Osteocyte (in vitro differentiated cells): Measurements from ENCODE around the gene C11orf42. TPM values are rescaled to one million over a fixed set of nuclear protein-coding genes. Genes with fewer than 3 reads are reported as not detected.
A peak's percentile ranks its signal among the peaks of the same experiment; 100 is the strongest.

Experiments
- DNase-seq: peaks from one replicate; pipeline ENCODE4 v3.0.0; 2021; ENCODE audit warnings: mixed read lengths; ENCODE audit not compliant: unreplicated experiment; ENCODE audit errors: extremely low spot score
- H3K27ac Mint-ChIP-seq: one replicate; pipeline ENCODE4 v1.8.0; 2021; ENCODE audit warnings: mild to moderate bottlenecking, mixed read lengths; ENCODE audit not compliant: unreplicated experiment
- H3K27me3 Mint-ChIP-seq: one replicate; pipeline ENCODE4 v1.8.0; 2021; ENCODE audit warnings: mixed read lengths; ENCODE audit not compliant: unreplicated experiment
- H3K36me3 Mint-ChIP-seq: one replicate; pipeline ENCODE4 v1.8.0; 2021; ENCODE audit warnings: mixed read lengths; ENCODE audit not compliant: unreplicated experiment
- H3K4me1 Mint-ChIP-seq: one replicate; pipeline ENCODE4 v1.8.0; 2021; ENCODE audit warnings: mixed read lengths; ENCODE audit not compliant: unreplicated experiment
- H3K4me3 Mint-ChIP-seq: one replicate; pipeline ENCODE4 v1.8.0; 2021; ENCODE audit warnings: mild to moderate bottlenecking, moderate library complexity, mixed read lengths; ENCODE audit not compliant: unreplicated experiment
- H3K9me3 Mint-ChIP-seq: one replicate; pipeline ENCODE4 v1.8.0; 2021; ENCODE audit warnings: mixed read lengths; ENCODE audit not compliant: unreplicated experiment
- total RNA-seq: library from RNA; stranded (reverse); gene quantifications from 2 replicates; pipeline ENCODE4 v1.2.1, GENCODE V29; 2021
- TF ChIP-seq, protein P1 (sequence below): fragments of 200-600 bp; sonication (generic); IDR thresholded peaks from 2 replicates; pipeline ENCODE4 v1.5.0; 2021; ENCODE audit warnings: antibody characterized with exemption, mild to moderate bottlenecking, moderate library complexity

Gene C11orf42
- total RNA-seq, 1 donor from 2014 or later, result not detected

GRCh38 chr11:6251120-6251733 lies 45.9 kb downstream of the C11orf42 start:
- TF ChIP-seq, protein P1, sequence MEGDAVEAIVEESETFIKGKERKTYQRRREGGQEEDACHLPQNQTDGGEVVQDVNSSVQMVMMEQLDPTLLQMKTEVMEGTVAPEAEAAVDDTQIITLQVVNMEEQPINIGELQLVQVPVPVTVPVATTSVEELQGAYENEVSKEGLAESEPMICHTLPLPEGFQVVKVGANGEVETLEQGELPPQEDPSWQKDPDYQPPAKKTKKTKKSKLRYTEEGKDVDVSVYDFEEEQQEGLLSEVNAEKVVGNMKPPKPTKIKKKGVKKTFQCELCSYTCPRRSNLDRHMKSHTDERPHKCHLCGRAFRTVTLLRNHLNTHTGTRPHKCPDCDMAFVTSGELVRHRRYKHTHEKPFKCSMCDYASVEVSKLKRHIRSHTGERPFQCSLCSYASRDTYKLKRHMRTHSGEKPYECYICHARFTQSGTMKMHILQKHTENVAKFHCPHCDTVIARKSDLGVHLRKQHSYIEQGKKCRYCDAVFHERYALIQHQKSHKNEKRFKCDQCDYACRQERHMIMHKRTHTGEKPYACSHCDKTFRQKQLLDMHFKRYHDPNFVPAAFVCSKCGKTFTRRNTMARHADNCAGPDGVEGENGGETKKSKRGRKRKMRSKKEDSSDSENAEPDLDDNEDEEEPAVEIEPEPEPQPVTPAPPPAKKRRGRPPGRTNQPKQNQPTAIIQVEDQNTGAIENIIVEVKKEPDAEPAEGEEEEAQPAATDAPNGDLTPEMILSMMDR, result peak; percentile 88
- Mint-ChIP-seq H3K4me1 (no peaks in the 10 kb centered on the region), H3K36me3 (no peaks in the 10 kb centered on the region), H3K27me3 (peaks cover 22% of the 10 kb centered on the region), H3K27ac (no peak overlapping the region), H3K4me3 (no peak overlapping the region), H3K9me3 (no peaks in the 10 kb centered on the region)
- no peak for DNase-seq

- no peaks in the 10 kb centered on the region for H3K9me3 Mint-ChIP-seq
- TF ChIP-seq, protein P1, result no peak
- H3K27me3 Mint-ChIP-seq, result peaks cover 20% of the 10 kb centered on the region
- no peaks in the 10 kb centered on the region for H3K36me3 Mint-ChIP-seq
- H3K4me1 Mint-ChIP-seq, result no peaks in the 10 kb centered on the region
- no peak overlapping the region for H3K4me3 Mint-ChIP-seq
- DNase-seq, result no peak
- no peak overlapping the region for H3K27ac Mint-ChIP-seq
Observed at GRCh38 chr11:6251990-6252473, 46.7 kb downstream of the C11orf42 start.

DNA sequence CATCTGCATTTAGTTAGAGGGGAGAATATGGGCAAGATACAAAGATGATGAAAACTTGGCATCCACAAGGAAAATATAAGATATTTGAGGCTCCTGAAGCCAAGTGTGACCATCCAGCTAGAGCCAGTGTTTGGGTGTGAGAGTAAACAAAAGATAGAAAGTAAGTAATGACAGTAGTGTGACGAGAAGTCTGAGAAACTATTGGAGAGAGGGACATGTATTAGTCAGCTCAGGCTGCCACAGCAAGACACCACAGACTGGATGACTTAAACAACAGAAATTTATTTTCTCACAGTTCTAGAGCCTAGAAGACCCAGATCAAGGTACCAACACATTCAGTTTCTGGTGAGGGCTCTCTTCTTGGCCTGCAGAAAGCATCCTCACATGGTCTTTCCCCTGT lies 47.8 kb downstream of the C11orf42 start:
- Mint-ChIP-seq H3K36me3 (no peaks in the 10 kb centered on the region), H3K27me3 (peaks cover 8% of the 10 kb centered on the region), H3K9me3 (no peaks in the 10 kb centered on the region), H3K27ac (no peak overlapping the region), H3K4me3 (no peak overlapping the region), H3K4me1 (no peaks in the 10 kb centered on the region)
- DNase-seq, result no peak
- TF ChIP-seq, protein P1, result no peak

DNA sequence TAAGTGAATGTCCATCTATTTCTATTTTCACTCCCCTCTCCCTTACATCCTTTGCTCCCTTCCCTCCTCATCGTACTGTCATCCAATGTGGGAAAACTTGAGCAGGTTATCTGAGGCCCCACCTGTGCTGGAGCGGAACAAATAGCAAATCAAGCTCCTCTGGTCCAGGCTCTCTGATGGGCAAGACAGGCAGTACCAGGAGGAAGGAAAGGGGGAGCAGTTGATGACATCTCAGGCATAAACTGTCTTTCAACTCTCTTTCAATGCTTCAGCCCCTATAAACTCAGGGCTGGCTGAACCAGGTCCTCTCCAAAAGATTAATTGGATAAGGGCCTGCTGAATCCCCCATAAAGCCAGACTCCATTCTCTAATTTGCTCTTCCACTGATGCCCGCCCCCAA lies 52.8 kb downstream of the C11orf42 start:
- DNase-seq, result no peak
- Mint-ChIP-seq H3K4me1 (peaks cover 10% of the 10 kb centered on the region), H3K9me3 (no peaks in the 10 kb centered on the region), H3K27ac (no peak overlapping the region), H3K27me3 (no peaks in the 10 kb centered on the region), H3K36me3 (no peaks in the 10 kb centered on the region), H3K4me3 (no peak overlapping the region)
- TF ChIP-seq, protein P1, result no peak

DNA sequence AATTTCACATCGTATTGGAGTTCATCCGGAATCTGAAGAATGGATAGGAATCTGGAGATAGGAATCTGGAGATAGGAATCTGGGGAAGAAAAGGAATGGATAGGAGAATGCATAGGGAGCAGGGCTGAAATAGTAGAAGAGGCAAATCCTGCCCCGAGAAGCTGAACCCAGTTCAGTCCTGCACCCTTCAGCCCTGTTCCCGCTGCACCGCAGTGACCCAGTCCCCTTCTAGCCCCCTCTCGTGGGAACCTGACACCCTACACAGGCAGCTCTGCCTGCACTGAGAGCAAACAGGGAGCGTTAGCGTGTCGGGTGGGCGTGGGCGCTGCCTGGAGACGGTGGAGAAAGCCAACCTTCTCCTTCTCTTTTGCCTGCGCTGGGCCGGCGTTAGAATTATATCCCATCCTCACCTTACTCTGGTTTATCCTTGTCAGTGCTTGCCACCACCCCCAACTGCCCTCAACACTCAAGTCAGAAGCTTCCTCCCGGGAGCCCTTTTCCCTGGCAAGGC lies 53.3 kb downstream of the C11orf42 start:
- TF ChIP-seq, protein P1, result no peak
- Mint-ChIP-seq H3K9me3 (no peaks in the 10 kb centered on the region), H3K27me3 (peaks cover under 1% of the 10 kb centered on the region), H3K27ac (no peak overlapping the region), H3K4me3 (no peak overlapping the region), H3K4me1 (peaks cover 10% of the 10 kb centered on the region), H3K36me3 (no peaks in the 10 kb centered on the region)
- DNase-seq, result no peak
